Subcutaneous abdominal adipose tissue (tissue), 5 donors: ENCODE measurements around the gene GADD45GIP1.

ENCODE experiments used
- H3K27ac ChIP-seq: one replicate; pipeline ENCODE4 v1.7.0; 2013; ENCODE audit warnings: low read depth, mild to moderate bottlenecking, inconsistent platforms, low read length, moderate library complexity
- H3K27me3 ChIP-seq, 5 donors: one replicate each; pipeline ENCODE4 v1.7.0; 2013; ENCODE audit warnings: low read length in 5 of 5, inconsistent platforms in 1 of 5; ENCODE audit not compliant: control insufficient read depth in 5 of 5, insufficient read depth in 4 of 5
- H3K36me3 ChIP-seq, 5 donors: one replicate each; pipeline ENCODE4 v1.7.0; 2013; ENCODE audit warnings: low read length in 5 of 5; ENCODE audit not compliant: control insufficient read depth in 5 of 5, insufficient read depth in 5 of 5
- H3K4me1 ChIP-seq, 5 donors: one replicate each; pipeline ENCODE4 v1.7.0; 2013; ENCODE audit warnings: low read length in 5 of 5, mild to moderate bottlenecking in 3 of 5, moderate library complexity in 1 of 5; ENCODE audit not compliant: control insufficient read depth in 5 of 5, insufficient read depth in 5 of 5
- H3K4me3 ChIP-seq, 5 donors: one replicate each; pipeline ENCODE4 v1.7.0; 2013; ENCODE audit warnings: low read length in 5 of 5, low read depth in 1 of 5
- H3K9ac ChIP-seq, 5 donors: one replicate each; pipeline ENCODE4 v1.7.0; 2013; ENCODE audit warnings: low read length in 5 of 5, mild to moderate bottlenecking in 4 of 5, moderate library complexity in 3 of 5
- H3K9me3 ChIP-seq, 5 donors: one replicate each; pipeline ENCODE4 v1.7.0; 2013; ENCODE audit warnings: low read length in 5 of 5; ENCODE audit not compliant: control insufficient read depth in 5 of 5
- donor health status: healthy.
- donor health status: healthy.
- donor health status: healthy.
- donor health status: healthy.
- donor health status: healthy.

Gene GADD45GIP1

GRCh38 chr19:12990853-12991252, 33.8 kb upstream of the GADD45GIP1 start:
- peaks cover 0 to 7% (median 5%) of the 10 kb centered on the region in 5 donors for H3K4me1 ChIP-seq
- no peak overlapping the region for H3K4me3 ChIP-seq
- no peak overlapping the region for H3K9ac ChIP-seq
- H3K9me3 ChIP-seq, result no peaks in the 10 kb centered on the region
- H3K27ac ChIP-seq, result no peak overlapping the region
- H3K36me3 ChIP-seq, result no peaks in the 10 kb centered on the region
- no peaks in the 10 kb centered on the region for H3K27me3 ChIP-seq

DNA sequence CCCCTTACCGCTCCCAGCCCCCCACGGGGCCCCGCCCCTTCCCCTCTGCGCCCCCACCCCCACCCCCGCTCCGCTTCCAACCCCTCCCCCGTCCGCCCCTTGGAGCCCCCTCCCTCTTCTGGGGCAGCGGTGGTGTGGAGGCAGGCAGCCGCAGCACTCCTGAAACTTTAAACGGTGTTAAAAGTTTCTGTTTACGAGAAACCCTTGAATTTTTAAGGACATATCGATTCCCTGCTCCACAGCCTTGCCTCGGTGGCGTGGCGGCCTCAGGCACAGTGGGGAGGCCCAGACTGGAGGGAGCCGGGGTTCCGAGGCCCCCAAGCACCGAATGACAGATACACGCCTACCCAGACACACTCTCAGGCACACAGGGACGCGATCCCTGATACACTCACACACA, 33.4 kb upstream of the GADD45GIP1 start:
- no peaks in the 10 kb centered on the region for H3K36me3 ChIP-seq
- no peak overlapping the region for H3K9ac ChIP-seq
- H3K27ac ChIP-seq, result no peak overlapping the region
- no peaks in the 10 kb centered on the region for H3K9me3 ChIP-seq
- H3K4me1 ChIP-seq, result peaks cover 2 to 11% (median 8%) of the 10 kb centered on the region in 5 donors
- no peak overlapping the region for H3K4me3 ChIP-seq
- no peaks in the 10 kb centered on the region for H3K27me3 ChIP-seq

- H3K9ac ChIP-seq, result no peak overlapping the region
- H3K27me3 ChIP-seq, result no peaks in the 10 kb centered on the region
- H3K9me3 ChIP-seq, result no peaks in the 10 kb centered on the region
- no peak overlapping the region for H3K27ac ChIP-seq
- no peaks in the 10 kb centered on the region for H3K36me3 ChIP-seq
- no peak overlapping the region for H3K4me3 ChIP-seq
- peaks cover 11 to 29% (median 21%) of the 10 kb centered on the region in 5 donors for H3K4me1 ChIP-seq
Observed at GRCh38 chr19:12987781-12988180, 30.8 kb upstream of the GADD45GIP1 start.

DNA sequence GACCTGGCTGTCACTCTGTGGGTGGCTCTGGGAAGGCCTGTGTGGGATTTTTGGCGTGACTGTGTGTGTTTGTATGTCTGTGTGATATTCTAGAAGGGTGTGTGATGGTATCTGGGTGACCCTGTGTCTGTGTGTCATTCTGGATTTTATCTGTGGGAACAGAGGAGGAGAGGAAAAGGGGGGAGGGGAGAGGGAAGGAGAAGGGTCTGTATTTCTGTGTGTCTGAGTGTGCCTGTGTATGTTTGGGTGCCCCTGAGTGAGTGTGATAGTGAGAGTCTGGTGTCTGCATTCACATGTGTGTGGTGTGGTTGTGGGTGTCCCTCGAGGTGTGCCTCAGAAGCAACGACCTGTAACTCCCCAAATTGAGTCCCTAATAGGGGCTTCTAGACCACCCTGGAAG, 30.2 kb upstream of the GADD45GIP1 start:
- H3K9ac ChIP-seq, result no peak overlapping the region
- H3K36me3 ChIP-seq, result no peaks in the 10 kb centered on the region
- H3K27ac ChIP-seq, result no peak overlapping the region
- no peaks in the 10 kb centered on the region for H3K9me3 ChIP-seq
- no peaks in the 10 kb centered on the region for H3K27me3 ChIP-seq
- H3K4me3 ChIP-seq, result no peak overlapping the region
- H3K4me1 ChIP-seq, result peaks cover 11 to 29% (median 21%) of the 10 kb centered on the region in 5 donors

DNA sequence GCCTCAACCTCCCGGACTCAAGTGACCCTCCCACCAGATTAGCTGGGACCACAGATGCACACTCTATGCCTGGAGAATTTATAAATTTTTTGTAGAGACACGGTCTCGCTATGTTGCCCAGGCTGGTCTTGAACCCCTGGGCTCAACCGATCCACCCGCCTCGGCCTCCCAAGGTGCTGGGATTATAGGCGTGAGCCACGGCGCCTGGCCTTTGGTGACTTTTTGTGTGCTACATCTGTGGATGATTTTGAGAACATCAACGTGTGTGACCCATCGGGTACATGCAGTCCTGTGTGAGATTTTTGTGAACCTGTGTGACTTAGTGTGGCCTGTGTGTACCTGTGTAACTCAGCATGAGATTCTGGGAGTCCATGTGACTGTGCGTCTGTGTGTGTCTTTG, 29.7 kb upstream of the GADD45GIP1 start:
- Histone ChIP-seq H3K9ac (no peak overlapping the region), H3K27ac (no peak overlapping the region), H3K36me3 (no peaks in the 10 kb centered on the region), H3K9me3 (no peaks in the 10 kb centered on the region), H3K4me1 (peaks cover 11 to 29% (median 21%) of the 10 kb centered on the region in 5 donors), H3K27me3 (no peaks in the 10 kb centered on the region), H3K4me3 (no peak overlapping the region)

DNA sequence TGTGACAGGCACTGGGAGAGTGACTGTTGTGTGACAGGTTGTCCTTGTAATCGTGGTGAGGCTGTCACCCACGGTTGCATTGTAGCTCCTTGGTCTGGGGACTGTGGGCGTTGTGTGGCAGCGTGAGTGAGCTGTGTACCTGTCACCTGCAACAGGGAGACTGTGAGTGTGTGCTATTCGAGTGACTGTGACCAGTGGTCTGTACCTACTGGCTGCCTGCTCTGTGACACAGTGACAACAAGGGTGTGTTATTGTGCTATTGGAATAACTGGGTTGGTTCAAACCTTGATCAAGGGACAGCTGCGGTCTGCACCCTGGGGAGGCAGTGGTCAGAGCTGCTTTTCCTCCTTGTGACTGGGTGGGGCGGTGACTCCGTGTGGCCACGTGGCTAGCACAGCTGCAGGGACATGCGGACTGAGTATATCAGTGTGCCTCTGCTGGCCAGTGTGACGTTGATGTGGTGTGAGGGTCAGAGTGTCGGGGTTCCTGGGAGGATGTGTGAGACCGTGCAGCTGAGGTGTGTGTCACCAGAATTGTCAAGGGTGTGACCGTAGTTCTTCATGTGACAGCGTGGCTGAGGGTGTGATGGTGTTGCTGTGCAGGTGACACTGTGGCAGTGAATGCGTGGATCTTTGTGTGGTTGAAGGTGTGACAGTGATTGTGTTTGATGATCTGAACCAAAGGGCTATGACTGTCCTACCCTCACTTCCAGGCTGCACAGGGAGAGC, 28.2 kb upstream of the GADD45GIP1 start:
- no peak overlapping the region for H3K9ac ChIP-seq
- H3K27ac ChIP-seq, result peak overlapping the region; percentile 30
- peaks cover 11 to 29% (median 21%) of the 10 kb centered on the region in 5 donors for H3K4me1 ChIP-seq
- H3K36me3 ChIP-seq, result no peaks in the 10 kb centered on the region
- H3K27me3 ChIP-seq, result no peaks in the 10 kb centered on the region
- peak overlapping the region in 1 of 5 donors; percentile 10 for H3K4me3 ChIP-seq
- no peaks in the 10 kb centered on the region for H3K9me3 ChIP-seq

GRCh38 chr19:12984683-12985048, 27.6 kb upstream of the GADD45GIP1 start:
- H3K9ac ChIP-seq, result no peak overlapping the region
- H3K27ac ChIP-seq, result peak overlapping the region; percentile 30
- no peak overlapping the region for H3K4me3 ChIP-seq
- no peaks in the 10 kb centered on the region for H3K27me3 ChIP-seq
- no peaks in the 10 kb centered on the region for H3K9me3 ChIP-seq
- H3K36me3 ChIP-seq, result no peaks in the 10 kb centered on the region
- peaks cover 11 to 29% (median 21%) of the 10 kb centered on the region in 5 donors for H3K4me1 ChIP-seq

- H3K4me3 ChIP-seq, result no peak overlapping the region
- H3K9ac ChIP-seq, result no peak overlapping the region
- H3K27me3 ChIP-seq, result no peaks in the 10 kb centered on the region
- no peaks in the 10 kb centered on the region for H3K36me3 ChIP-seq
- no peak overlapping the region for H3K27ac ChIP-seq
- H3K4me1 ChIP-seq, result peaks cover 11 to 29% (median 21%) of the 10 kb centered on the region in 5 donors
- H3K9me3 ChIP-seq, result no peaks in the 10 kb centered on the region
Observed at GRCh38 chr19:12984143-12984627, 27.2 kb upstream of the GADD45GIP1 start.

DNA sequence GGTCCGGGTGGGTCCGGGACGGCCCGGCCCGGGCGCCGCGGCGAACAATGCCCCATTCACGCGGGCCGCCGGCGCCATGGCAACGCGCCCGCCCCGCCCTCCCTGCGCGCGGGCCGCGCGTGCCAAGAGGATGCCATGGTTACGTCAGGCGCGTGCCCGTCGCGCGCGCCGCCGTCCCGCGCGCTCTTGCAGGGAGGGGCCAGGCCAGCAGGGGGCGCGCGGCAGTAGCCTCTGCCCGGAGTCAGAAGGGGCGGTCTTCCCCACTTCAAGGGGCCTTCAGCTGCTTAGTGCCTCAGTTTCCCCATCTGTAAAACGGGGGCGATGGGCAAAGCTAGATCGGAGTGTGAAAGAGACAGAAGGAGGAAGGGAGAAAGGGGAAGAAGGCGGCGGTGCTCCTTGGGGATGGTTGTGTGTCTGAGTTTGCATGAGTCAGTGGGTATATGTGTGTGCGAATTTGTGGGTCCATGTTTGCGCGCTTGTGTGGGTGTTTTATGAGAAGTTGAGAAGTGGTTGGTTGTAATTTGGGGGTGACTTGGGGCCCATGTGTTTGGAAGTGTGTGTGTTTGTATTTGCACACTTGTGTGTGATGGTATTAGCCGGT, 26.6 kb upstream of the GADD45GIP1 start:
- H3K27ac ChIP-seq, result no peak overlapping the region
- peaks cover 11 to 29% (median 21%) of the 10 kb centered on the region in 5 donors for H3K4me1 ChIP-seq
- H3K36me3 ChIP-seq, result no peaks in the 10 kb centered on the region
- H3K9ac ChIP-seq, result no peak overlapping the region
- H3K9me3 ChIP-seq, result no peaks in the 10 kb centered on the region
- peak overlapping the region in 2 of 5 donors; percentile 36 to 48 for H3K4me3 ChIP-seq
- no peaks in the 10 kb centered on the region for H3K27me3 ChIP-seq

GRCh38 chr19:12983091-12983490, 26.1 kb upstream of the GADD45GIP1 start:
- peaks cover 12 to 30% (median 23%) of the 10 kb centered on the region in 5 donors for H3K4me1 ChIP-seq
- no peak overlapping the region for H3K9ac ChIP-seq
- H3K4me3 ChIP-seq, result peak overlapping the region in 4 of 5 donors; percentile 36 to 48 (median 42)
- no peak overlapping the region for H3K27ac ChIP-seq
- no peaks in the 10 kb centered on the region for H3K27me3 ChIP-seq
- H3K36me3 ChIP-seq, result no peaks in the 10 kb centered on the region
- H3K9me3 ChIP-seq, result no peaks in the 10 kb centered on the region
